ENCODE results near the gene ZNF189. TPM values are rescaled to one million over a fixed set of nuclear protein-coding genes. Genes with fewer than 3 reads are reported as not detected.

ZNF189 gene
- 10 to 100 TPM in 3 of 5 experiments, 1 to 10 TPM in 2; 8.5 to 25.0 (median 14.5) TPM for total RNA-seq
- 1 to 10 TPM; 3.1 to 3.5 TPM for polyA plus RNA-seq
- 24.4 reads per million, percentile 55 among the genes with 10 or more reads in this experiment for total RNA-seq

DNA sequence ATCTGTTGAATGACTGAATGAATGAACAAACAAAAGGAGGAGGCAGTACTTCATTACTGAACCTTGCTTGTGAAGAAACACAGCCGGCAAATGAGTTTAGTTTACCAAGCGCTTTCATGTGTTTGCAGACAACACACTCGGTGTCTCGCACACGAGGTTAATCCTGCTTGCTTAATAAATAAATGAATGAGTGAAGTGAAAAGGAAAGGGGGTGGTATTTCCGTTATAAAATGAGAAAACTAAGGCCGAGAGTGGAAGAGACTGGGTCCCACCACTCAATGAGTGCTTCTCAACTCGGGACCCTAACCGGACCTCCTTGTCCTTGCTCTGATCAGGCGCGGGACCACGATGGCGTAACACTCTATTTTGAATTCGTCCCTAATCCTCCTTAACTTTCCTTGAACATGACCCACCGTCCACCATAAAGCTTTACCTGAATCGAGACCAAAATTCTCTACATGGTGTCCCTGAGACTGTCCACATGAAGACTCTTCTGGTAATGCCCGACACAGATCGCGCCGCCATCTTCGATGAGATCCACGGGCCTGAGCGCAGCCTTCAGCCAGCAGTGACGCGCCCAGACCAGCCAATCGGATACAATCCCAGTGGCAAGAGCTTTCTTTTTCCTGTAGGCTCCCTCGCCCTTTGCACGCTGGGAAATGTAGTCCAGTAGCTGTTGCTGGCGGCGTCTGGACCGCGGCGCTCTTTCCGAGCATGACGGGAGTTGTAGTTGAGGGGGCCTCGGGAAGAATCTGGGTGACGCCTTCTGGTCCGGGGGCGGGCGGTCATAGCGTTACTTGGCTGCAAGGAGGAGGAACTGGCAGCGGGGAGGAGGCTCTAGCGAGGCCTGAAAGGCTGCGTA, at the start of gene ZNF189, which contains the start of gene MRPL50:
Gene ZNF189, plus strand, starts transcription at position 784 of the 862 bp plus-strand sequence. CDS start 306 bp downstream, outside the sequence.
Gene MRPL50, minus strand, starts transcription at position 551 of the 862 bp plus-strand sequence. Its CDS starts 26 bp downstream, at position 525.
- CTCF ChIA-PET = interaction anchor here (0.7 kb wide), 1 partner anchor 136 kb away, joined by 3 read pairs; the partner anchor contains the start of gene RNF20
- Histone ChIP-seq H3K4me1 (ENCODE audit: control insufficient read depth in 2 of 2, insufficient read depth in 2 of 2, low read length in 2 of 2) (peaks cover 21 to 34% of the 10 kb centered on the region in 2 donors), H3K27ac (ENCODE audit: low read depth, low read length) (peak within 1 kb of the TSS; percentile 94), H3K36me3 (ENCODE audit: control insufficient read depth in 2 of 3, insufficient read depth in 3 of 3, low read length in 3 of 3) (peaks cover 4 to 20% (median 6%) of the 10 kb centered on the region in 3 experiments), H3K9me3 (ENCODE audit: control insufficient read depth in 2 of 3, low read length in 3 of 3) (no peaks in the 10 kb centered on the region), H3K27me3 (ENCODE audit: control insufficient read depth in 2 of 2, insufficient read depth in 2 of 2, low read length in 2 of 2) (no peaks in the 10 kb centered on the region), H3K4me3 (ENCODE audit: low read length) (peak within 1 kb of the TSS; percentile 90)
- peak; percentile 81 to 99 (median 96) for DNase-seq
- Mint-ChIP-seq H3K4me3 (peak within 1 kb of the TSS; percentile 93 to 100 (median 98)), H3K27ac (peak within 1 kb of the TSS; percentile 97 to 100 (median 99)), H3K4me1 (peaks cover 53 to 90% (median 83%) of the 10 kb centered on the region in 7 donors), H3K9me3 (peaks cover 0 to 18% (median 4%) of the 10 kb centered on the region in 11 donors), H3K36me3 (peaks cover 29 to 64% (median 50%) of the 10 kb centered on the region in 5 donors), H3K27me3 (no peaks in the 10 kb centered on the region)
- intact Hi-C loops (cut with micrococcal nuclease) = loop anchor here (1.0 to 10.0 kb wide), 11 partner anchors 57 to 1576 kb away; partner anchors contain the start of genes RNF20 (in 2 of the 2), ERP44 (in 1 of the 2), INVS (in 1 of the 2) and MSANTD3 (in 1 of the 2)
- POLR2A ChIA-PET = interaction anchor here (0.7 to 1.3 kb wide), 7 partner anchors 9 to 175 kb away, joined by 3 to 17 read pairs (median 4); partner anchors contain the start of gene RNF20
- ATAC-seq = peak; percentile 97

- CTCF ChIA-PET = no interaction called here
- Mint-ChIP-seq H3K27ac (no peak overlapping the region), H3K4me3 (no peak overlapping the region), H3K27me3 (peaks cover 0 to 24% (median 9%) of the 10 kb centered on the region in 5 donors), H3K36me3 (no peaks in the 10 kb centered on the region), H3K4me1 (no peaks in the 10 kb centered on the region), H3K9me3 (peaks cover 0 to 7% (median 0%) of the 10 kb centered on the region in 11 donors)
- H3K27me3 ChIP-seq (ENCODE audit: control insufficient read depth in 2 of 2, insufficient read depth in 2 of 2, low read length in 2 of 2) = no peaks in the 10 kb centered on the region
- POLR2A ChIA-PET = no interaction called here
- H3K27ac ChIP-seq (ENCODE audit: low read depth, low read length) = no peak overlapping the region
- H3K4me1 ChIP-seq (ENCODE audit: control insufficient read depth in 2 of 2, insufficient read depth in 2 of 2, low read length in 2 of 2) = no peaks in the 10 kb centered on the region
- no peak for ATAC-seq
- H3K4me3 ChIP-seq (ENCODE audit: low read length) = no peak overlapping the region
- H3K36me3 ChIP-seq (ENCODE audit: control insufficient read depth in 2 of 3, insufficient read depth in 3 of 3, low read length in 3 of 3) = no peaks in the 10 kb centered on the region
- intact Hi-C loops (cut with micrococcal nuclease) = no loop called here
- DNase-seq = no peak
- H3K9me3 ChIP-seq (ENCODE audit: control insufficient read depth in 2 of 3, low read length in 3 of 3) = no peaks in the 10 kb centered on the region
Measured at GRCh38 chr9:101350285-101350684, 48.4 kb upstream of the ZNF189 start.

GRCh38 chr9:101352892-101353463, 45.7 kb upstream of the ZNF189 start:
- H3K4me3 Mint-ChIP-seq = no peak overlapping the region
- no peaks in the 10 kb centered on the region for H3K4me1 Mint-ChIP-seq
- H3K27me3 Mint-ChIP-seq = peaks cover 0 to 12% (median 6%) of the 10 kb centered on the region in 5 donors
- H3K27ac ChIP-seq (ENCODE audit: low read depth, low read length) = no peak overlapping the region
- H3K9me3 ChIP-seq (ENCODE audit: control insufficient read depth in 2 of 3, low read length in 3 of 3) = no peaks in the 10 kb centered on the region
- H3K36me3 ChIP-seq (ENCODE audit: control insufficient read depth in 2 of 3, insufficient read depth in 3 of 3, low read length in 3 of 3) = no peaks in the 10 kb centered on the region
- CTCF ChIA-PET = no interaction called here
- no peak overlapping the region for H3K4me3 ChIP-seq (ENCODE audit: low read length)
- H3K4me1 ChIP-seq (ENCODE audit: control insufficient read depth in 2 of 2, insufficient read depth in 2 of 2, low read length in 2 of 2) = no peaks in the 10 kb centered on the region
- no peaks in the 10 kb centered on the region for H3K36me3 Mint-ChIP-seq
- intact Hi-C loops (cut with micrococcal nuclease) = no loop called here
- H3K27ac Mint-ChIP-seq = no peak overlapping the region
- H3K27me3 ChIP-seq (ENCODE audit: control insufficient read depth in 2 of 2, insufficient read depth in 2 of 2, low read length in 2 of 2) = no peaks in the 10 kb centered on the region
- DNase-seq = no peak
- POLR2A ChIA-PET = no interaction called here
- no peak for ATAC-seq
- peaks cover 0 to 7% (median 1%) of the 10 kb centered on the region in 11 donors for H3K9me3 Mint-ChIP-seq

DNA sequence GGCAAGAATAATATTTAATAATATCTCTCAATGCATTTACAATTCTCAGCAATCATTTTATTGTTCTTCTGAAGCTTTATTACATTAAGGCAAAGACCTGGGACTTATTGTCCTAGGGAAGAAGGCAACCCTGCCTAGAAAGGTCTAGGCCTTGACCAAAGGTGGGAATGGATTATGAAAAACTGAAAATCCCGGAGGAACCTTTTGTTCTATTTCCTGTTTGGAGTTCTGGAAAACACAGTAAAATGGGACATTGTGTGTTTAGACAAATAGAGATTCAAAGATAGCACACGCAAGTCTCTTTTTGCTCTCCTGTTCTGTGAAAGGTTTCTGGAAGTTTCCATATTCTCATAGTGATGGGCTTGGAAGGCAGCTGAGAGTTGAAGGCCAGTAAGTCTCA, 45.0 kb upstream of the ZNF189 start:
- Mint-ChIP-seq H3K9me3 (peaks cover 0 to 7% (median 1%) of the 10 kb centered on the region in 11 donors), H3K27me3 (peaks cover 0 to 12% (median 6%) of the 10 kb centered on the region in 5 donors), H3K4me3 (no peak overlapping the region), H3K4me1 (no peaks in the 10 kb centered on the region), H3K27ac (no peak overlapping the region), H3K36me3 (no peaks in the 10 kb centered on the region)
- Histone ChIP-seq H3K36me3 (ENCODE audit: control insufficient read depth in 2 of 3, insufficient read depth in 3 of 3, low read length in 3 of 3) (no peaks in the 10 kb centered on the region), H3K4me3 (ENCODE audit: low read length) (no peak overlapping the region), H3K27me3 (ENCODE audit: control insufficient read depth in 2 of 2, insufficient read depth in 2 of 2, low read length in 2 of 2) (no peaks in the 10 kb centered on the region), H3K27ac (ENCODE audit: low read depth, low read length) (no peak overlapping the region), H3K4me1 (ENCODE audit: control insufficient read depth in 2 of 2, insufficient read depth in 2 of 2, low read length in 2 of 2) (no peaks in the 10 kb centered on the region), H3K9me3 (ENCODE audit: control insufficient read depth in 2 of 3, low read length in 3 of 3) (no peaks in the 10 kb centered on the region)
- CTCF ChIA-PET = no interaction called here
- ATAC-seq = no peak
- no peak for DNase-seq
- intact Hi-C loops (cut with micrococcal nuclease) = no loop called here
- POLR2A ChIA-PET = no interaction called here

DNA sequence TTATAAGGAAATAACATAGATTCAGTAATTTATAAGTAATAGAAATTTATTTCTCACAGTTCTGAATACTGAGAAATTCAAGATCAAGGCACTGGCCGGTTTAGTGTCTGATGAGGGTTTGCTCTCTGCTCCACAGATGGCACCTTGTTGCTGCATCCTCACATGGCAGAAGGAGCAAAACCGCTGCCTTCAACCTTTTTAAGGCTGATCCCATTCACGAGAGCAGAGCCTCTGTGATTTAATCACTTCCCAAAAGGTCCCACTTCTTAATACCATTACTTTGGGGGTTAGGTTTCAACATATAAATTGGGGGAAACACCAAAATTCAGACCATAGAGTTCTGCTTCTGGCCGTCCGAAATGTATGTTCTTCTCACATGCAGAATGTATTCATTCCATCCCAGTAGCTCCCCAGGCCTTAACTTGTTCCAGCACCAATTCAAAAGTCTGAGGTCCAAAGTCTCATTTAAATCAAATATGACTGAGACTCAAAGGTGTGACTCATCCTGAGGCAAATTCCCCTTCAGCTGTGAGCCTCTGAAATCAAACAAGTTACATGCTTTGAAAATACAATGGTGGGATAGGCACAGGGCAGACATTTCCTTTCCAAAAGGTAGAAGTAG, 44.4 kb upstream of the ZNF189 start:
- ATAC-seq (no peak), DNase-seq (no peak)
- Histone ChIP-seq H3K27ac (ENCODE audit: low read depth, low read length) (no peak overlapping the region), H3K4me3 (ENCODE audit: low read length) (no peak overlapping the region), H3K36me3 (ENCODE audit: control insufficient read depth in 2 of 3, insufficient read depth in 3 of 3, low read length in 3 of 3) (no peaks in the 10 kb centered on the region), H3K4me1 (ENCODE audit: control insufficient read depth in 2 of 2, insufficient read depth in 2 of 2, low read length in 2 of 2) (no peaks in the 10 kb centered on the region), H3K9me3 (ENCODE audit: control insufficient read depth in 2 of 3, low read length in 3 of 3) (no peaks in the 10 kb centered on the region), H3K27me3 (ENCODE audit: control insufficient read depth in 2 of 2, insufficient read depth in 2 of 2, low read length in 2 of 2) (no peaks in the 10 kb centered on the region)
- peaks cover 0 to 2% (median under 1%) of the 10 kb centered on the region in 11 donors for H3K9me3 Mint-ChIP-seq
- no peaks in the 10 kb centered on the region for H3K36me3 Mint-ChIP-seq
- H3K4me3 Mint-ChIP-seq = no peak overlapping the region
- H3K27ac Mint-ChIP-seq = no peak overlapping the region
- H3K4me1 Mint-ChIP-seq = no peaks in the 10 kb centered on the region
- ChIA-PET POLR2A (no interaction called here), CTCF (no interaction called here)
- intact Hi-C loops (cut with micrococcal nuclease) = no loop called here
- peaks cover 0 to 10% (median 6%) of the 10 kb centered on the region in 5 donors for H3K27me3 Mint-ChIP-seq
